GM18499 (cell line): ENCODE data around the gene LRRC8E.
"Not testable (repeated sequence)": the region's sequence is repeated elsewhere in the genome, so short reads cannot be mapped to it uniquely, and the experiment has no call there.

Source experiments
- ATAC-seq: cut with Tn5 transposase; IDR thresholded peaks from one replicate; pipeline ENCODE4 v1.9.1; 2021; ENCODE audit warnings: moderate number of reproducible peaks; ENCODE audit not compliant: insufficient read depth, unreplicated experiment

LRRC8E gene

GRCh38 chr19:7926727-7927604 lies 38.7 kb downstream of the LRRC8E start:
- no peak for ATAC-seq

- no peak for ATAC-seq
These were observed 39.5 kb downstream of the LRRC8E start for GRCh38 chr19:7927605-7928333.

- no peak for ATAC-seq
These were observed 40.0 kb downstream of the LRRC8E start for GRCh38 chr19:7928334-7928706.

DNA sequence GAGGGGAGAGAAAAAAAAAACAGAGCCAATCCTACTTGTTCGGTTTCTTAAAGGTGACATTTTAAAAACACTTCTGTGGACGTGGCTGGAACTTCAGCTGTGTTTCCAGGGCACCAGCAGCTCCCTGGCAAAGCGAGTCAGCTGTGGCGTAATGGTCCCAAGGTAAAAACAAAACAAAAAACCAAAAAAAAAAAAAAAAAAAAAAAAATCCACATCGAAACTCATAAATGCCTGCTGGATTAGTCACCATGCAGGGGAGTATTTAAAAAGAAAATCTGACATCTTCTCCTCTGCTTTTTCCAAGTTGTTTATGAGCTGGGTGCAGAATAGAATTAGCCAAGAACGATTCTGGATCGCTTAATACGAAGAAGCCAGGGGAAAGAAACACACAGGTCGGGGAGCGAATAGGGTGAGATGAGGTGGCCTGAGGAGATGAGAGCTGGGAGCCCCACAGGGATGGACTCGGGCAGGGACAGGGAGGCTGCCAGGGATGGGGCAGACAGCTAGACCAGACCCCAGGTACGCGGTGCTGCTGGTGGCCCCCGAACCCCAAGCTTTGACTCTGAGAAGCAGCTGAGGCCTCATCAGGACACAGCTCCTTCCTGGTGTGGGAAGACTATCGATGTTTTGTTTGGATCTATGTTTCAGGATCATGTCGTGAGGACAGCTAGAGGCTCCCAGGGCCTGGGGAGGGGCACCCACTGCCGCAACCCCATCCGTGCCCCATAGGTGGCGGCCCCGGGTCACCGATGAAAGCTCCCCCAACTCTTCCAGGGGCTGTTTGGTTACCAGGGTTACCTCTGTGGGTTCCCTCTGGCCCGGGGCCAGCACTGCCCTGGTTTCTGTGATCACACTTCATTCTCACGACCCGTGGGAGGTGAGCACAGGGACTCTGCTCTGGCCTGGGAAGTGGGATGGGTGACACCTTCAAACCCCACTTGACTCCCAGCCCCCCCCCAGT lies 40.7 kb downstream of the LRRC8E start:
- no peak for ATAC-seq

GRCh38 chr19:7930030-7930429 lies 41.7 kb downstream of the LRRC8E start:
- ATAC-seq: not testable (repeated sequence)

GRCh38 chr19:7930765-7931164 lies 42.5 kb downstream of the LRRC8E start:
- ATAC-seq: no peak

- ATAC-seq: no peak
These were observed 43.1 kb downstream of the LRRC8E start for GRCh38 chr19:7931221-7932061.

DNA sequence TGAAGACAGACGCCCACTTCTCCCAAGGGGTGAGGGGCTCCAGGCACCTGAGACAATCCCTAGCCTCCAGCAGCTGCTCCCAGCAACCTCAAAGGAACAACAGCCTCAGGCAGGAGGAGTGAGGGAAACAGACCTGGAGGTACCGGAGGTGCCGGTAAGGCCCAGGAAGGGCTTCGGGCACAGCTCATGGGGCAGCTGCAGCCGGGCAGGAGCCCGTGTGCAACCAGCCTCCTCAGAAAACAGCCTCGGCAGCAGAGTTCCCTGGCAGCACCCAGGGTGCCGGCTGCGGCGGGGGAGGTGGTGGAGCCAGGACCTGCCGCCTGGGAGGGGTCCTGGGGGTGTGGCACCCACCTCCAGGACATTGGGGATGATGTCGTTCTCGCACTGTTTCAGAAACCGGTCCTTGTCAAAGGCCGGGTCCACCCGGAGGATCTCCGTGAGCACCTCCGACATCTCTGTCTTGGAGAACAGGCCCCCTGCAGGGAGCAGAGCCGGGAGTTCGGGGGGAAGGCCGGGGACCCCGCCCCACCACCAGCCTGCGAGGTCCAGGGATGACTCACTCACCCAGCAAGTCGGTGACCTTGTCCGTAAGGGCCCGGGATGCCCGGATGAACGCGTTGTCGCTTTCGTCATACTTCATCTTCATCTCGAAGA lies 44.1 kb downstream of the LRRC8E start:
- no peak for ATAC-seq

DNA sequence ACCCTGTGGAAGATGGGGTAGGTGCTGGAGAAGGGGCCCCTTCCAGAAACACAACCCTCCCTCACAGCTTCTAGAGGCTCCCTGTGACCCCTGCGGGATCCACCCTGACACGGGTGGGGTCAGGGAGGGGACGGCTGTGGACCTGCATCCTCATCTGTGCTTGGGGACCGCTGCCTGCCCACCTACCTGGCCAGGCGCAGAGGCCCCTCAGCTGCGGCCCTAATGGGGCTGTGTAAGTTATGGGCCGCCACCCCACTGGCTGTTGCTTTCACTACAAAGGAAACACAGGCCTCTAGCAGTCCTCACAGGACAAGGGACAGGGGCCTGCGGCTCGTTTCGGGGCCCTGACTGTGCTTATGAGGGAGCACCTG lies 44.6 kb downstream of the LRRC8E start:
- ATAC-seq: no peak

- no peak for ATAC-seq
These were observed 45.1 kb downstream of the LRRC8E start for GRCh38 chr19:7933411-7933810.

- ATAC-seq: no peak
These were observed 45.8 kb downstream of the LRRC8E start for GRCh38 chr19:7933828-7934725.

- no peak for ATAC-seq
These were observed 46.5 kb downstream of the LRRC8E start for GRCh38 chr19:7934766-7935165.

GRCh38 chr19:7940841-7941240 lies 52.5 kb downstream of the LRRC8E start:
- ATAC-seq: no peak

DNA sequence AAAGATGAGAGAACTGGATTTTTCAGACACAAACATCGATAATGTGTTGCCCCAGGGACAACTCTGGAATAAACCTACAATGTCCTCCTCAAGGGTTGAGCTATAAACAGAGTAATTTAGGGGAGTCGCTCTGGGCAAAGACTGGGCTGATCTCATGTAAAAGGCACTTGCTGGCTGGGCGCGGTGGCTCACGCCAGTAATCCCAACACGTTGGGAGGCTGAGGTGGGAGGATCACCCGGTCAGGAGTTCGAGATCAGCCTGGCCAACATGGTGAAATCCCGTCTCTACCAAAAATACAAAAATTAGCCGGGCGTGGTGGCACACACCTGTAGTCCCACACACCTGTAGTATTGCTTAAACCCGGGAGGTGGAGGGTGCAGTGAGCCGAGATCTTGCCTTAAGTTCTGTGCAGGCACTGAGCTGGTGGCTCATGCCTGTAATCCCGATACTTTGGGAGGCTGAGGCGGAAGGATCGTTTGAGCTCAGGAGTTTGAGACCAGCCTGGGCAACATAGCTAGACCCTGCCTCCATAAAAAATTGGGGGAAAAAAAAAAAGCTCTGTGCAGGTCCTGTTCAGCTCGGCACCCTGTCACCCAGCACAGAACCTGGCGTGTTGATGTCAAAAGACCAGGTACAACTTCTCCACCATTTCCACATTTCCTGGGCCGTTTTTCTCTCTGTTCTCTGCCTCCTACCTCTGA lies 53.7 kb downstream of the LRRC8E start:
- no peak for ATAC-seq

DNA sequence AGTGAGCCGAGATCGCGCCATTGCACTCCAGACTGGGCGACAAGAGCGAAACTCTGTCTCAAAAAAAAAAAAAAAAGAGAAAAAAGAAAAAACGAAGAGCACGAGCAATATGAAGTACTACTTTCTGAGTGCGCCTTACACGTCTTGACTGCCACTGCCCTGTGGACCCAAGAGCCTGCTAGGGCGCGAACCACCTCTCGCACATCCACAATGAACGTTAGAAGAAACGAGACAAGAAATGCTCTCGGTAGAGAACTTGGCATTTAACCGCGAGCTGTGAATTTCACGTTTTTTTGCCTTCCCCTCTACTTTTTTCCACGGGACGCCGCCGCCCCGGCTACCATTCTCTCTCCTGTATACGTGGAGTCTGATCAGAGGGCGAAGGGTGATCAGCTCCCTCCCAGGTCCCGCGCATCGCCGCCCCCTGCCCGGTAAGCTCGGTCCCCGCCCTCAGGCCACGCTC lies 54.7 kb downstream of the LRRC8E start:
- ATAC-seq: no peak

DNA sequence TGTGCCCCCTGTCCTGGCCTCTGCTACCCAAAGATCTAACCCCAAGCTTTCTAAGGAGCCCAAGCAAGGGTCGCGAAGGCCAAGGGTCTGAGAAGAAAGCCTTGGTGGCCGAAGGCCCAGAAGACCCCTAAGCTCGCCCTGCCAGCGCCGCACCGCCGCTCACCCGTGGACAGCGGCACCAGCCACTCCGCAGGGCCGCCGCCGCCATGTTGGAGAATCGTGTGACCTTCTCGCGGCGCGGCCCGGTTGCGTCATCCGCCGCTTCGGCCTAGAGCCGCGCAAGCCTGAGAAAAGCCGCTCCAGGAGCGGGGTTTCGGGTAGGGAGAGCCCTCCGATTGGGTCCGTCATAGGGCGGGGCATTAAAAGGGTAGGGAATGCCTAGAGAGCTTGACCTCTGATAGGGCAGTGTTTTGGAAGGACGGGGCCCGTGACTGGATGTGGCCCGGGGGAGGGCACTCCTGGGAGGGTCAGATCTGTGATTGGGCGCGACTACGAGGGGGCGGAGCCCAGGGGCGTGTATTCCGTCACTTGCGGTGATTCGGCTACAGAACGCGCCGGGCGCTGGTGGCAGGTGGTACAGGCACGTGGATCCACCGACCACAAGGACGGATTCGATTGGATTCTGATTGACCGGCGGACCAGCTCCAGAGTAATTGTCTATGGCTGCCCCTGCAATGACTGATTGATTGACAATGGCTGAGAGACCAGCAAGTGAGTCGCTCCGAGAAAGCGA lies 55.3 kb downstream of the LRRC8E start, which contains the start of gene TIMM44:
TIMM44 (minus strand) TSS at position 223 of the 733 bp plus-strand sequence; CDS start at position 208, 15 bp downstream.
- ATAC-seq: peak; percentile 85
